NT2/D1 (cell line): ENCODE measurements around the gene AP3B2.

Experiments
- YY1 ChIP-seq: IDR thresholded peaks from 2 replicates; pipeline ENCODE4 v1.6.1; 2011; ENCODE audit not compliant: insufficient read length, insufficient read depth
- ZNF274 ChIP-seq: IDR thresholded peaks from 2 replicates; pipeline ENCODE4 v1.6.1; 2011; ENCODE audit warnings: mild to moderate bottlenecking, low read depth, low read length

- no peak for TF ChIP-seq YY1
- TF ChIP-seq ZNF274 = no peak
Observed at GRCh38 chr15:82749951-82750830, 40.5 kb upstream of the AP3B2 start.
